ENCODE results near the gene HOTAIR. TPM values are rescaled to one million over a fixed set of nuclear protein-coding genes. Genes with fewer than 3 reads are reported as not detected.

HOTAIR gene
- polyA plus RNA-seq, 2 of the 4 experiments (the other 2 are of a cell fraction), result 0.67 to 0.71 TPM

DNA sequence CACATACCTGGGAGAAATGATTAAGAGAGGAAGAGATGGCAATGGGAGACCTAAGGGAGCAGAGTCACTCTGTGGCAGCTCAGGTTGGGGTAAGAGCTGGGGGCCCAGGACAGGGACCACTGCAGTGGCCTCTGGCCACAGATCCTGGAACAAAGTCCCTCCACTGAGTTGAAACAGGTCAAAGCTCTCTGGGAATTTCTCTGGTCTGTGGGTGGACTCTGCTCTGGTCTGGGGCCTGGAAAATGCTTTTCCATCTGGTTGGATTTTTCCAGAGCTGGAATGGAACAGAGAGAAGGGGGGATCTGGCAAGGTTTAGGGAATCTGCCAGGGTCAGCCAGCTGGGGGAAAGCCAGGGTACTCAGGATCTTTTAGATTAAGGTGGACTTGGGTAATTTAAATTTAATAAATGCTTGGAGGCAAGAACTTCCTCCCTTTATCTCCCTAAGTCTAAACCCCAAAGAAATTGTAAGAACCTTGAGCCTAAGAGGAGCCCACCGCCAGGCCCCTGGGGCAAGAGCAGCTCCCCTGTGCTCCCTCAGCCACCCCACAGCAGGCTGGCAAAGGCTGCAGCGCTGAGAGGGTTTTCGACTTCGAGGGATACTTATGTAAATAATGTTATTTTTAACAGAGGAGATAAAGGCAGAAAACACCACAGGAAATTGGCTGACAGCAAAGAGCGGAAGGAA is 13.9 kb upstream of the HOTAIR start (continued):
- no peak for TF ChIP-seq FOSB (CRISPR knock-in tag; IDR thresholded peaks at IDR 0.05)
- no peak for TF ChIP-seq POLR2AphosphoS2 (conservative IDR thresholded peaks at IDR 0.05; ENCODE audit: low read length)
- no peak for TF ChIP-seq RAD21 (conservative IDR thresholded peaks at IDR 0.05 in 1 of 2, IDR thresholded peaks at IDR 0.05 in 1 of 2)
- no peak for TF ChIP-seq RNF2 (IDR thresholded peaks at IDR 0.05; ENCODE audit: borderline replicate concordance, low read depth)
- TF ChIP-seq ZFP36 (IDR thresholded peaks at IDR 0.05; ENCODE audit: borderline replicate concordance, partially characterized antibody), result no peak
- no peak for TF ChIP-seq HOXB5 (CRISPR knock-in tag; IDR thresholded peaks at IDR 0.05)
- TF ChIP-seq CBX2 (IDR thresholded peaks at IDR 0.05; ENCODE audit: borderline replicate concordance, low read depth), result no peak
- no peak for TF ChIP-seq GATA3 (IDR thresholded peaks at IDR 0.05; ENCODE audit: borderline replicate concordance)

DNA sequence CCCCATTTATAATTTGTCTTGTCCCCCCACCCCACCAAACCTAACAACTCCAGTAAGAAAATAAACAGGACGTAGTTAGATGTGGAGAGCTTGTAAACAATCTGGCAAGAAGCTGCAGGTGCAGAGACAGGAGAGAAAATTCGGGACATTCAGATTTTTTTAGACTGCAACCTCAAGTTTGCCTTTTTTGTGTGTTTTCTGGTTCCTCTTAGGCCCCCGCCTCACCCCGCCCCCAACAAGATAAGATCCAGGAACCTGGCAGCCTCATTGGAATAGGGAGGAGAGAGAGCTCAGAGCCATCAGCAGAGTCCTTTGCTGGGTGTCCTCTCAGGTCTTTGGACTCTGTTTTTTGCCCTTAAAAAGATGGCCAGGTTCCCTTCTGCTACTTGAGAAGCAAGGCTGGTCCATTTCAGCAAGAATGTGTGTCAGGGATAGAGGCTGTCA is 13.1 kb upstream of the HOTAIR start:
- 42% methylated on average over 4 of the region's 4 CpGs for WGBS (ENCODE audit: missing lambda C conversion rate)
- H3K27ac ChIP-seq, result no peak overlapping the region
- peaks cover 29% of the 10 kb centered on the region for H3K4me1 ChIP-seq
- ChIA-PET POLR2A (interaction anchor here (1.1 kb wide), 1 partner anchor 11 kb away, joined by 3 read pairs; no protein-coding TSS in a partner anchor), CTCF (interaction anchor here (0.6 to 5.8 kb wide), 30 partner anchors 12 to 394 kb away, joined by 3 to 171 read pairs (median 5); partner anchors contain the start of genes HOXC11, HOXC12, HOXC5 and HOXC8)
- ATAC-seq (no peak), FAIRE-seq (no peak), DNase-seq (ENCODE audit: low read depth in 1 of 2, low spot score in 1 of 2) (no peak)
- H3K4me3 ChIP-seq, result no peak overlapping the region
- no peak overlapping the region for H3K4me2 ChIP-seq
- TF ChIP-seq SREBF2 (IDR thresholded peaks at IDR 0.05) (no peak), NPAS2 (CRISPR knock-in tag; IDR thresholded peaks at IDR 0.05; ENCODE audit: borderline replicate concordance) (no peak), BHLHE40 (IDR thresholded peaks at IDR 0.05; ENCODE audit: low read depth, low read length) (no peak)
- no peaks in the 10 kb centered on the region for H3K9me3 ChIP-seq

DNA sequence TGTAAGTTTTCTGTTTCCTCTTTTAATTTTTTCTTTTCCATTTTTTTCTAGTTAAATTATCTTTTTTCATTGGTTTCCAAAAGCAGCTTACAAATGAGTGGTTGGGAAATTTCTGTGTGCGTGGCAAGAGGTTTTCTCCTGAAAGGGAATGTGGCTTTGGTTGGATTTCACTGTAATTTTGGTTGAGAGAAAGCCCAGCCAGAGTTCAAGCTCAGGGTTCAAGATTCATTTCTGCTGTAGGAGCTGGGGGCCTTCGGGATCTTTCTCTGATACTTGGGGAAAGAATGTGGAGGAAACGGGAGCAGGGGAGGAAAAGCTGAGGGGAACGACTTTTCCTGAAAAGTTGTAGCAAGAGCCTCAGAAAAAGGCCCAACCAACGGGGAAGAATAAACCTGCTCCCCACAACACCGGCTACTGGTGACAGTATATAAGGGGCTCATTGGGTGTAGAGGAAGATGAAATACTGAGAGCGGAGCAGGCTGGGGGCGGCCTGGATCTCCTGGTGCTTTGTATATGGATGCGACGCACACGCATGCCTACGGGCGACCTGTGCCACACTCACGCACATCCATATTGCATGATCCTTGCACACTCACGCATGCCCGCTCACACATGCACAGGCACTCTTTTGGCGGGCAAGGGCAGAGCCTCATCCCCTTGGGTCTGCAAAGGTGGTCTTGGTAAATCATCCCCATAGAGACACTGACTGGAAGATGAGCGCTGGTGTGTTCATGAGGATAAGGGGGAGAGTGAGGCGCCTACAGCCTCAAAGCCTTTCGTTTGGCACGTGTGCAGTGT is 12.1 kb upstream of the HOTAIR start:
- POLR2A ChIA-PET, result interaction anchor here (1.1 kb wide), 1 partner anchor 12 kb away, joined by 3 read pairs; no protein-coding TSS in a partner anchor

More for the DNA sequence above, 12.1 kb upstream of the HOTAIR start:
- CTCF ChIA-PET, result interaction anchor here (0.6 to 5.8 kb wide), 21 partner anchors 15 to 310 kb away, joined by 3 to 171 read pairs (median 12); partner anchors contain the start of genes HOXC12, HOXC5, HOXC8 and HOXC9
- peaks cover 29% of the 10 kb centered on the region for H3K4me1 ChIP-seq
- ATAC-seq (no peak), FAIRE-seq (no peak), DNase-seq (ENCODE audit: low read depth in 1 of 2, low spot score in 1 of 2) (no peak)
- TF ChIP-seq, protein P1, sequence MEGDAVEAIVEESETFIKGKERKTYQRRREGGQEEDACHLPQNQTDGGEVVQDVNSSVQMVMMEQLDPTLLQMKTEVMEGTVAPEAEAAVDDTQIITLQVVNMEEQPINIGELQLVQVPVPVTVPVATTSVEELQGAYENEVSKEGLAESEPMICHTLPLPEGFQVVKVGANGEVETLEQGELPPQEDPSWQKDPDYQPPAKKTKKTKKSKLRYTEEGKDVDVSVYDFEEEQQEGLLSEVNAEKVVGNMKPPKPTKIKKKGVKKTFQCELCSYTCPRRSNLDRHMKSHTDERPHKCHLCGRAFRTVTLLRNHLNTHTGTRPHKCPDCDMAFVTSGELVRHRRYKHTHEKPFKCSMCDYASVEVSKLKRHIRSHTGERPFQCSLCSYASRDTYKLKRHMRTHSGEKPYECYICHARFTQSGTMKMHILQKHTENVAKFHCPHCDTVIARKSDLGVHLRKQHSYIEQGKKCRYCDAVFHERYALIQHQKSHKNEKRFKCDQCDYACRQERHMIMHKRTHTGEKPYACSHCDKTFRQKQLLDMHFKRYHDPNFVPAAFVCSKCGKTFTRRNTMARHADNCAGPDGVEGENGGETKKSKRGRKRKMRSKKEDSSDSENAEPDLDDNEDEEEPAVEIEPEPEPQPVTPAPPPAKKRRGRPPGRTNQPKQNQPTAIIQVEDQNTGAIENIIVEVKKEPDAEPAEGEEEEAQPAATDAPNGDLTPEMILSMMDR (IDR thresholded peaks at IDR 0.05), result no peak
- TF ChIP-seq, protein P2, sequence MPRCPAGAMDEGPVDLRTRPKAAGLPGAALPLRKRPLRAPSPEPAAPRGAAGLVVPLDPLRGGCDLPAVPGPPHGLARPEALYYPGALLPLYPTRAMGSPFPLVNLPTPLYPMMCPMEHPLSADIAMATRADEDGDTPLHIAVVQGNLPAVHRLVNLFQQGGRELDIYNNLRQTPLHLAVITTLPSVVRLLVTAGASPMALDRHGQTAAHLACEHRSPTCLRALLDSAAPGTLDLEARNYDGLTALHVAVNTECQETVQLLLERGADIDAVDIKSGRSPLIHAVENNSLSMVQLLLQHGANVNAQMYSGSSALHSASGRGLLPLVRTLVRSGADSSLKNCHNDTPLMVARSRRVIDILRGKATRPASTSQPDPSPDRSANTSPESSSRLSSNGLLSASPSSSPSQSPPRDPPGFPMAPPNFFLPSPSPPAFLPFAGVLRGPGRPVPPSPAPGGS (IDR thresholded peaks at IDR 0.05), result no peak
- TF ChIP-seq RARB (CRISPR knock-in tag; IDR thresholded peaks at IDR 0.05), result no peak
- H3K4me2 ChIP-seq, result no peak overlapping the region
- 91% methylated on average over 21 of the region's 21 CpGs for WGBS (ENCODE audit: missing lambda C conversion rate)
- no peak overlapping the region for H3K4me3 ChIP-seq
- H3K9me3 ChIP-seq, result no peaks in the 10 kb centered on the region
- H3K27ac ChIP-seq, result no peak overlapping the region

Measured in A549 (cell line).